SK-N-SH (cell line): ENCODE results near the gene SP2. TPM values are rescaled to one million over a fixed set of nuclear protein-coding genes. Genes with fewer than 3 reads are reported as not detected.

Source experiments
- CTCF ChIA-PET: fragments of 300-600, 350-600 bp; formaldehyde crosslinking; extraction: SDS; loops from one replicate; lab custom pipeline; 2021; lab: Yijun Ruan, JAX
- POLR2A ChIA-PET: fragments of 350-600 bp; sonication (Branson Sonifier 250); formaldehyde crosslinking; extraction: SDS; loops from one replicate; lab custom pipeline; 2020; ENCODE audit warnings: antibody characterized with exemption, inconsistent platforms; lab: Yijun Ruan, JAX
- DNase-seq: peaks from one replicate; pipeline ENCODE4 v3.0.0; 2012
- H2AFZ ChIP-seq: fragments of 200-600 bp; sonication (generic); 2 replicates; pipeline ENCODE4 v1.8.1; 2016; ENCODE audit warnings: antibody characterized with exemption, mild to moderate bottlenecking, low read depth
- H3F3A ChIP-seq: fragments of 200-600 bp; sonication (generic); replicated peaks from 2 replicates; pipeline ENCODE3; 2016; ENCODE audit warnings: antibody characterized with exemption, mild to moderate bottlenecking; ENCODE audit not compliant: insufficient read depth
- H3K27ac ChIP-seq, 2 experiments: fragments of 200-500 bp in 1 of 2; fragments of 200-600 bp in 1 of 2; sonication (Bioruptor generic) in 1 of 2; sonication (generic), shearing (Covaris generic) in 1 of 2; 2 replicates each; pipeline versions ENCODE4 v1.5.1 to v1.6.1; 2014 to 2016; ENCODE audit warnings: low read depth in 2 of 2, inconsistent platforms in 1 of 2, low read length in 1 of 2, mild to moderate bottlenecking in 1 of 2, mixed read lengths in 1 of 2
- H3K27me3 ChIP-seq: fragments of 200-600 bp; sonication (generic), shearing (Covaris generic); 2 replicates; pipeline ENCODE4 v1.6.1; 2016; ENCODE audit warnings: mixed run types; ENCODE audit not compliant: insufficient read depth
- H3K36me3 ChIP-seq, 2 experiments: fragments of 200-500 bp in 1 of 2; fragments of 200-600 bp in 1 of 2; sonication (Bioruptor generic) in 1 of 2; sonication (generic) in 1 of 2; replicated peaks in 1 of 2; 2 replicates each; pipeline versions ENCODE3 to v1.5.1; 2014 to 2016; ENCODE audit warnings: low read length in 1 of 2, mild to moderate bottlenecking in 1 of 2; ENCODE audit not compliant: insufficient read depth in 2 of 2, control insufficient read depth in 1 of 2
- H3K4me1 ChIP-seq, 2 experiments: fragments of 200-500 bp in 1 of 2; fragments of 200-600 bp in 1 of 2; sonication (Bioruptor generic) in 1 of 2; sonication (generic), shearing (Covaris generic) in 1 of 2; 2 replicates each; pipeline versions ENCODE4 v1.5.1 to v1.6.1; 2014 to 2016; ENCODE audit warnings: low read depth in 1 of 2, low read length in 1 of 2, mixed run types in 1 of 2; ENCODE audit not compliant: insufficient read depth in 2 of 2, control insufficient read depth in 1 of 2
- H3K4me2 ChIP-seq: fragments of 200-600 bp; sonication (generic), shearing (Covaris generic); 2 replicates; pipeline ENCODE4 v1.6.1; 2017; ENCODE audit warnings: mixed run types
- H3K4me3 ChIP-seq, 2 experiments: fragments of 200-500 bp in 1 of 2; fragments of 200-600 bp in 1 of 2; sonication (Bioruptor generic) in 1 of 2; sonication (generic), shearing (Covaris generic) in 1 of 2; 2 replicates each; pipeline versions ENCODE4 v1.5.1 to v1.8.1; 2014 to 2016; ENCODE audit warnings: low read depth in 2 of 2, inconsistent platforms in 1 of 2, low read length in 1 of 2, mild to moderate bottlenecking in 1 of 2, mixed read lengths in 1 of 2, moderate library complexity in 1 of 2
- H3K79me2 ChIP-seq: fragments of 200-600 bp; sonication (generic); 2 replicates; pipeline ENCODE4 v1.8.1; 2017; ENCODE audit warnings: mild to moderate bottlenecking; ENCODE audit not compliant: insufficient read depth
- H3K9ac ChIP-seq: fragments of 200-600 bp; sonication (generic); 2 replicates; pipeline ENCODE4 v1.6.1; 2017; ENCODE audit warnings: mixed run types
- H3K9me2 ChIP-seq: fragments of 200-600 bp; sonication (generic); 2 replicates; pipeline ENCODE4 v1.6.1; 2017; ENCODE audit warnings: mixed run types
- H3K9me3 ChIP-seq: fragments of 200-600 bp; sonication (generic); 2 replicates; pipeline ENCODE4 v1.6.1; 2017; ENCODE audit warnings: mixed run types, mild to moderate bottlenecking, moderate library complexity
- H4K20me1 ChIP-seq: fragments of 200-600 bp; sonication (generic); 2 replicates; pipeline ENCODE4 v1.6.1; 2017; ENCODE audit warnings: mild to moderate bottlenecking, mixed run types; ENCODE audit not compliant: insufficient read depth
- CTCF ChIP-seq: fragments of 200-600 bp; sonication (generic); IDR thresholded peaks from 2 replicates; pipeline ENCODE4 v1.6.1; 2017; ENCODE audit warnings: antibody characterized with exemption, mild to moderate bottlenecking, moderate library complexity
- EP300 ChIP-seq, 2 experiments: IDR thresholded peaks; 2 replicates each; pipeline versions ENCODE4 v1.4.0 to v1.6.1; 2012; ENCODE audit warnings: borderline replicate concordance in 1 of 2, low read depth in 1 of 2, low read length in 1 of 2
- FOXM1 ChIP-seq: IDR thresholded peaks from 2 replicates; pipeline ENCODE4 v1.4.0; 2012; ENCODE audit warnings: low read depth, mild to moderate bottlenecking
- GATA2 ChIP-seq: sonication (generic); formaldehyde crosslinking; IDR thresholded peaks from 2 replicates; pipeline ENCODE4 v1.5.0; 2020; ENCODE audit warnings: mild to moderate bottlenecking, missing genetic modification reagents
- MXI1 ChIP-seq: IDR thresholded peaks from 2 replicates; pipeline ENCODE4 v1.6.1; 2012; ENCODE audit warnings: mild to moderate bottlenecking, low read depth, low read length, improper control_type of control experiment
- POLR2AphosphoS5 ChIP-seq: IDR thresholded peaks from 2 replicates; pipeline ENCODE4 v1.6.1; 2012; ENCODE audit warnings: low read depth, low read length
- RXRA ChIP-seq: IDR thresholded peaks from 2 replicates; pipeline ENCODE4 v1.4.0; 2012; ENCODE audit warnings: low read depth, mild to moderate bottlenecking, borderline replicate concordance
- SMC3 ChIP-seq: IDR thresholded peaks from 2 replicates; pipeline ENCODE4 v1.6.1; 2012; ENCODE audit warnings: low read depth, low read length, improper control_type of control experiment
- TAF1 ChIP-seq: IDR thresholded peaks from 2 replicates; pipeline ENCODE4 v1.6.1; 2012; ENCODE audit warnings: low read depth, mild to moderate bottlenecking, low read length, moderate library complexity, borderline replicate concordance
- TCF12 ChIP-seq: IDR thresholded peaks from 2 replicates; pipeline ENCODE4 v1.4.0; 2012
- WGBS: methylation state at CpG from one replicate; pipeline ENCODE4 v1.1.6; 2017; ENCODE audit warnings: low lambda C conversion rate; 5-methylcytosine and 5-hydroxymethylcytosine counted together
- polyA plus RNA-seq, 3 experiments: library from polyadenylated mRNA; depleted of rRNA; stranded (reverse); fragments of >200 nt; gene quantifications; 2 replicates each; pipeline ENCODE4 v1.2.3, GENCODE V29; 2012
- TF ChIP-seq, protein P1 (sequence below): IDR thresholded peaks from 2 replicates; pipeline ENCODE4 v1.4.0; 2012; ENCODE audit warnings: low read depth, borderline replicate concordance
- TF ChIP-seq, protein P2 (sequence below): fragments of 150-350 bp; IDR thresholded peaks from 2 replicates; pipeline ENCODE4 v1.6.1; 2017; ENCODE audit warnings: antibody characterized with exemption, low read length, low read depth, borderline replicate concordance

The SP2 gene
- polyA plus RNA-seq, 1 of the 3 experiments (the other 2 are of a cell fraction), result 16.7 TPM

- POLR2A ChIA-PET, result no interaction called here
- WGBS, result 93% methylated on average over 18 of the region's 19 CpGs
- no peak overlapping the region for H3K9ac ChIP-seq
These were observed 20.6 kb downstream of the SP2 start for GRCh38 chr17:47916489-47917208.

DNA sequence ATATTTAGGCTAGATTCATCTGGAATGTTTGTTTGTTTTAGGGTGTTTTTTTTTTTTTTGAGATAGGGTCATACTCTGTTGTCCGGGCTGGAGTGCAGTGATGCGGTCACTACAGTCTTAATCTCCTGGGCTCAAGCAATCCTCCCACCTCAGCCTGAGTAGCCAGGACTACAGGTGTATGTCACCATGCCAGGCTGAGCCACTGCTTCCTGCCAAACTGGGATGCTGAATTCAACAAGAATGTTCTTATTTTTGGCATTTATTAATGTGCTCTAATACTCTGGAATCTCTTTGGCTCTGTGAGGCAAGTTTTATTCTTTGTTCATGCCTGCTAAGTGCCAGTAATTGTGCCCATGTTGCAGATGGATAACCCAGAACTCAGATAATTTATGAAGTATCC is 21.5 kb downstream of the SP2 start:
- Histone ChIP-seq H3F3A (peaks cover 12% of the 10 kb centered on the region), H2AFZ (no peak overlapping the region), H3K79me2 (no peaks in the 10 kb centered on the region), H3K4me3 (no peak overlapping the region), H3K4me1 (no peaks in the 10 kb centered on the region), H4K20me1 (no peaks in the 10 kb centered on the region), H3K27me3 (no peaks in the 10 kb centered on the region), H3K36me3 (peaks cover 3 to 21% of the 10 kb centered on the region in 2 experiments), H3K9me3 (no peaks in the 10 kb centered on the region), H3K4me2 (no peak overlapping the region), H3K27ac (no peak overlapping the region), H3K9me2 (no peaks in the 10 kb centered on the region), H3K9ac (no peak overlapping the region)
- DNase-seq, result no peak
- 92% methylated on average over 2 of the region's 2 CpGs for WGBS
- ChIA-PET CTCF (interaction anchor here (1.2 to 2.0 kb wide), 3 partner anchors 29 to 100 kb away, joined by 3 to 6 read pairs (median 6); no protein-coding TSS in a partner anchor), POLR2A (no interaction called here)
- no peak for TF ChIP-seq EP300 (IDR thresholded peaks at IDR 0.05; ENCODE audit: borderline replicate concordance in 1 of 2, low read depth in 1 of 2, low read length in 1 of 2)
- TF ChIP-seq TCF12, result no peak
- TF ChIP-seq CTCF, result no peak
- no peak for TF ChIP-seq MXI1
- TF ChIP-seq, protein P1, sequence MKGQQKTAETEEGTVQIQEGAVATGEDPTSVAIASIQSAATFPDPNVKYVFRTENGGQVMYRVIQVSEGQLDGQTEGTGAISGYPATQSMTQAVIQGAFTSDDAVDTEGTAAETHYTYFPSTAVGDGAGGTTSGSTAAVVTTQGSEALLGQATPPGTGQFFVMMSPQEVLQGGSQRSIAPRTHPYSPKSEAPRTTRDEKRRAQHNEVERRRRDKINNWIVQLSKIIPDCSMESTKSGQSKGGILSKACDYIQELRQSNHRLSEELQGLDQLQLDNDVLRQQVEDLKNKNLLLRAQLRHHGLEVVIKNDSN, result no peak
- TF ChIP-seq RXRA, result no peak
- TF ChIP-seq TAF1, result no peak

More at GRCh38 chr17:47916489-47917208, 20.6 kb downstream of the SP2 start:
- Histone ChIP-seq H3K79me2 (no peaks in the 10 kb centered on the region), H3K4me3 (no peak overlapping the region), H3K36me3 (peaks cover 3 to 21% of the 10 kb centered on the region in 2 experiments), H3K27me3 (no peaks in the 10 kb centered on the region), H2AFZ (no peak overlapping the region), H3K9me3 (no peaks in the 10 kb centered on the region), H4K20me1 (no peaks in the 10 kb centered on the region), H3K27ac (no peak overlapping the region), H3K4me2 (no peak overlapping the region), H3K9me2 (no peaks in the 10 kb centered on the region), H3K4me1 (no peaks in the 10 kb centered on the region), H3F3A (peaks cover 12% of the 10 kb centered on the region)
- TF ChIP-seq, protein P2, sequence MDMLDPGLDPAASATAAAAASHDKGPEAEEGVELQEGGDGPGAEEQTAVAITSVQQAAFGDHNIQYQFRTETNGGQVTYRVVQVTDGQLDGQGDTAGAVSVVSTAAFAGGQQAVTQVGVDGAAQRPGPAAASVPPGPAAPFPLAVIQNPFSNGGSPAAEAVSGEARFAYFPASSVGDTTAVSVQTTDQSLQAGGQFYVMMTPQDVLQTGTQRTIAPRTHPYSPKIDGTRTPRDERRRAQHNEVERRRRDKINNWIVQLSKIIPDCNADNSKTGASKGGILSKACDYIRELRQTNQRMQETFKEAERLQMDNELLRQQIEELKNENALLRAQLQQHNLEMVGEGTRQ, result no peak
- TF ChIP-seq FOXM1 (no peak), POLR2AphosphoS5 (no peak), GATA2 (CRISPR knock-in tag) (no peak), SMC3 (no peak)
- DNase-seq, result no peak
- CTCF ChIA-PET, result interaction anchor here (1.0 to 2.0 kb wide), 6 partner anchors 11 to 101 kb away, joined by 3 to 6 read pairs (median 4); partner anchors contain the start of gene SCRN2
